Stimulated activated CD8-positive, alpha-beta memory T cell treated with anti-CD3 and anti-CD28 coated beads, Interleukin-12 subunit alpha, Interleukin-12 subunit beta, amount 100 ng/mL, for 4 hours (primary cell): Measurements from ENCODE around the gene ATP6V0E2.

ENCODE experiments used
- DNase-seq: peaks from one replicate; pipeline ENCODE4 v3.0.0-alpha.2; 2020; ENCODE audit warnings: low read depth

ATP6V0E2 gene

GRCh38 chr7:149864023-149864422, 9.7 kb upstream of the ATP6V0E2 start:
- no peak for DNase-seq

- DNase-seq, result no peak
Observed at GRCh38 chr7:149864751-149865150, 9.0 kb upstream of the ATP6V0E2 start.

- peak; percentile 21 for DNase-seq
Observed at GRCh38 chr7:149865437-149865836, 8.3 kb upstream of the ATP6V0E2 start.

- DNase-seq, result no peak
Observed at GRCh38 chr7:149866139-149866778, 7.5 kb upstream of the ATP6V0E2 start.

- DNase-seq, result no peak
Observed at GRCh38 chr7:149866779-149867447, 6.9 kb upstream of the ATP6V0E2 start.

GRCh38 chr7:149867762-149868622, 5.8 kb upstream of the ATP6V0E2 start:
- DNase-seq, result no peak

GRCh38 chr7:149868623-149869290, 5.0 kb upstream of the ATP6V0E2 start:
- DNase-seq, result no peak

- no peak for DNase-seq
Observed at GRCh38 chr7:149869291-149869650, 4.5 kb upstream of the ATP6V0E2 start.

- DNase-seq, result no peak
Observed at GRCh38 chr7:149869867-149870266, 3.9 kb upstream of the ATP6V0E2 start.

- DNase-seq, result no peak
Observed at GRCh38 chr7:149870274-149870673, 3.5 kb upstream of the ATP6V0E2 start.

- no peak for DNase-seq
Observed at GRCh38 chr7:149870701-149871483, 2.9 kb upstream of the ATP6V0E2 start.

- DNase-seq, result no peak
Observed at GRCh38 chr7:149871576-149871975, 2.2 kb upstream of the ATP6V0E2 start.

- no peak for DNase-seq
Observed at GRCh38 chr7:149872419-149873073, 1.2 kb upstream of the ATP6V0E2 start.

GRCh38 chr7:149873970-149874643, 338 bp downstream of the ATP6V0E2 start:
- no peak for DNase-seq

GRCh38 chr7:149874644-149875028, 867 bp downstream of the ATP6V0E2 start:
- DNase-seq, result no peak

- DNase-seq, result no peak
Observed at GRCh38 chr7:149875396-149875795, 1.6 kb downstream of the ATP6V0E2 start.

GRCh38 chr7:149877890-149878522, 4.2 kb downstream of the ATP6V0E2 start:
- DNase-seq, result no peak

- no peak for DNase-seq
Observed at GRCh38 chr7:149878523-149878921, 4.8 kb downstream of the ATP6V0E2 start.

- DNase-seq, result no peak
Observed at GRCh38 chr7:149879271-149879743, 5.5 kb downstream of the ATP6V0E2 start.
